ENCODE measurements around the gene COX7A1. TPM values are rescaled to one million over a fixed set of nuclear protein-coding genes. Genes with fewer than 3 reads are reported as not detected.

Gene COX7A1
- polyA plus RNA-seq, 1 donor (not counting 4 experiments of a cell fraction or from before 2014, with no cell fraction given): 2.6 TPM

DNA sequence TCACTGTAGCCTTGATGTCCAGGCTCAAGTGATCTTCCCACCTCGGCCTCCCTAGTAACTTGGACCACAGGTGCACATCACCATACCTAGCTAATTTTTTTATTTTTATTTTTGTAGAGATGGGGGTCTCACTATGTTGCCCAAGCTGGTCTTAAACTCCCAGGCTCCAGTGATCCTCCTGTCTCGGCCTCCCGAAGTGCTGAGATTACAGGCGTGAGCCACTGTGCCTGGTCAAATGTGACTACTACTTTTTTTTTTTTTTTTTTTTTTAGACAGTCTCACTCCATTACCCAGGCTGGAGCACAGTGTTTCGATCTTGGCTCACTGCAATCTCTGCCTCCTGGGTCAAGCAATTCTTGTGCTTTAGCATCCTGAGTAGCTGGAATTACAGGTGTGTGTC, 20.6 kb upstream of the COX7A1 start:
- TF ChIP-seq EZH2 (IDR thresholded peaks at IDR 0.05; ENCODE audit: low read length) (no peak), CTCF (optimal IDR thresholded peaks at IDR 0.05 in 1 of 3, IDR thresholded peaks at IDR 0.05 in 1 of 3, conservative IDR thresholded peaks at IDR 0.05 in 1 of 3; ENCODE audit: extremely low read depth in 1 of 3, insufficient read depth in 2 of 3, low read length in 3 of 3) (no peak)
- H3K9me1 ChIP-seq (ENCODE audit: control insufficient read depth, extremely low read depth, insufficient read depth, low read length): no peaks in the 10 kb centered on the region

GRCh38 chr19:36169084-36169760, 17.0 kb upstream of the COX7A1 start:
- dilution Hi-C loops (cut with MboI; ENCODE audit: extremely low pct_ligation_motif_present, low sequenced_read_pairs): no loop called here
- H3K27me3 ChIP-seq (ENCODE audit: control insufficient read depth, extremely low read depth, insufficient read depth, low read length): no peaks in the 10 kb centered on the region
- no peak overlapping the region for H3K4me3 ChIP-seq (ENCODE audit: control insufficient read depth in 2 of 3, extremely low read depth in 1 of 3, insufficient read depth in 2 of 3, low read depth in 1 of 3, low read length in 3 of 3)
- H3K9ac ChIP-seq (ENCODE audit: control insufficient read depth, extremely low read depth, insufficient read depth, low read length): no peak overlapping the region
- no peaks in the 10 kb centered on the region for H3K9me1 ChIP-seq (ENCODE audit: control insufficient read depth, extremely low read depth, insufficient read depth, low read length)
- H3K27ac ChIP-seq (ENCODE audit: control insufficient read depth, insufficient read depth, low read length): no peak overlapping the region
- peaks cover 0 to 4% of the 10 kb centered on the region in 2 experiments for H3K36me3 ChIP-seq (ENCODE audit: control insufficient read depth in 2 of 2, extremely low read depth in 1 of 2, insufficient read depth in 2 of 2, low read length in 2 of 2)
- TF ChIP-seq CTCF (optimal IDR thresholded peaks at IDR 0.05 in 1 of 3, IDR thresholded peaks at IDR 0.05 in 1 of 3, conservative IDR thresholded peaks at IDR 0.05 in 1 of 3; ENCODE audit: extremely low read depth in 1 of 3, insufficient read depth in 2 of 3, low read length in 3 of 3) (no peak), EZH2 (IDR thresholded peaks at IDR 0.05; ENCODE audit: low read length) (no peak)
- DNase-seq (ENCODE audit: low read depth, low spot score) (no peak), FAIRE-seq (no peak)
- no peak overlapping the region for H2AFZ ChIP-seq (ENCODE audit: control insufficient read depth, low read length)
- H3K79me2 ChIP-seq (ENCODE audit: control insufficient read depth, insufficient read depth, low read length): no peaks in the 10 kb centered on the region
- H3K4me1 ChIP-seq (ENCODE audit: control insufficient read depth, extremely low read depth, insufficient read depth, low read length): no peaks in the 10 kb centered on the region
- H3K4me2 ChIP-seq (ENCODE audit: control insufficient read depth, extremely low read depth, insufficient read depth, low read depth, low read length): no peak overlapping the region
- H3K9me3 ChIP-seq (ENCODE audit: control insufficient read depth, low read depth, low read length): no peaks in the 10 kb centered on the region
- no peaks in the 10 kb centered on the region for H4K20me1 ChIP-seq (ENCODE audit: control insufficient read depth, extremely low read depth, insufficient read depth, low read length)

More for the DNA sequence above, 20.6 kb upstream of the COX7A1 start:
- dilution Hi-C loops (cut with MboI; ENCODE audit: extremely low pct_ligation_motif_present, low sequenced_read_pairs): no loop called here
- Histone ChIP-seq H2AFZ (ENCODE audit: control insufficient read depth, low read length) (no peak overlapping the region), H3K4me1 (ENCODE audit: control insufficient read depth, extremely low read depth, insufficient read depth, low read length) (no peaks in the 10 kb centered on the region), H3K9ac (ENCODE audit: control insufficient read depth, extremely low read depth, insufficient read depth, low read length) (no peak overlapping the region), H3K27me3 (ENCODE audit: control insufficient read depth, extremely low read depth, insufficient read depth, low read length) (no peaks in the 10 kb centered on the region), H3K27ac (ENCODE audit: control insufficient read depth, insufficient read depth, low read length) (no peak overlapping the region), H3K36me3 (ENCODE audit: control insufficient read depth in 2 of 2, extremely low read depth in 1 of 2, insufficient read depth in 2 of 2, low read length in 2 of 2) (peaks cover 0 to under 1% of the 10 kb centered on the region in 2 experiments), H3K4me2 (ENCODE audit: control insufficient read depth, extremely low read depth, insufficient read depth, low read depth, low read length) (no peak overlapping the region), H3K79me2 (ENCODE audit: control insufficient read depth, insufficient read depth, low read length) (no peaks in the 10 kb centered on the region), H3K4me3 (ENCODE audit: control insufficient read depth in 2 of 3, extremely low read depth in 1 of 3, insufficient read depth in 2 of 3, low read depth in 1 of 3, low read length in 3 of 3) (no peak overlapping the region), H3K9me3 (ENCODE audit: control insufficient read depth, low read depth, low read length) (no peaks in the 10 kb centered on the region), H4K20me1 (ENCODE audit: control insufficient read depth, extremely low read depth, insufficient read depth, low read length) (no peaks in the 10 kb centered on the region)
- no peak for DNase-seq (ENCODE audit: low read depth, low spot score)
- FAIRE-seq: no peak
